NT2/D1 (cell line): ENCODE measurements around the gene ZFX.

Source experiments
- DNase-seq: peaks from one replicate; pipeline ENCODE4 v3.0.0-alpha.2; 2011; ENCODE audit warnings: low read depth, low spot score
- H3K27me3 ChIP-seq: 2 replicates; pipeline ENCODE4 v1.6.0; 2011; ENCODE audit warnings: mild to moderate bottlenecking; ENCODE audit not compliant: insufficient read length, insufficient read depth
- H3K36me3 ChIP-seq: 2 replicates; pipeline ENCODE4 v1.6.1; 2011; ENCODE audit warnings: mild to moderate bottlenecking, low read length, mixed read lengths; ENCODE audit not compliant: insufficient read depth, insufficient read length
- H3K4me1 ChIP-seq: 2 replicates; pipeline ENCODE4 v1.5.1; 2011; ENCODE audit not compliant: insufficient read depth, insufficient read length
- H3K4me3 ChIP-seq: 2 replicates; pipeline ENCODE4 v1.5.1; 2011; ENCODE audit warnings: low read depth; ENCODE audit not compliant: insufficient read length
- H3K9ac ChIP-seq: 2 replicates; pipeline ENCODE4 v1.6.0; 2011; ENCODE audit warnings: low read depth; ENCODE audit not compliant: insufficient read length
- H3K9me3 ChIP-seq: 2 replicates; pipeline ENCODE4 v1.5.1; 2011; ENCODE audit warnings: mild to moderate bottlenecking, low read length; ENCODE audit not compliant: insufficient read depth
- SUZ12 ChIP-seq: IDR thresholded peaks from 2 replicates; pipeline ENCODE4 v1.6.1; 2011; ENCODE audit not compliant: insufficient read length, insufficient read depth; ENCODE audit errors: extremely low read depth
- YY1 ChIP-seq: IDR thresholded peaks from 2 replicates; pipeline ENCODE4 v1.6.1; 2011; ENCODE audit not compliant: insufficient read length, insufficient read depth
- ZNF274 ChIP-seq: IDR thresholded peaks from 2 replicates; pipeline ENCODE4 v1.6.1; 2011; ENCODE audit warnings: mild to moderate bottlenecking, low read depth, low read length

The ZFX gene

DNA sequence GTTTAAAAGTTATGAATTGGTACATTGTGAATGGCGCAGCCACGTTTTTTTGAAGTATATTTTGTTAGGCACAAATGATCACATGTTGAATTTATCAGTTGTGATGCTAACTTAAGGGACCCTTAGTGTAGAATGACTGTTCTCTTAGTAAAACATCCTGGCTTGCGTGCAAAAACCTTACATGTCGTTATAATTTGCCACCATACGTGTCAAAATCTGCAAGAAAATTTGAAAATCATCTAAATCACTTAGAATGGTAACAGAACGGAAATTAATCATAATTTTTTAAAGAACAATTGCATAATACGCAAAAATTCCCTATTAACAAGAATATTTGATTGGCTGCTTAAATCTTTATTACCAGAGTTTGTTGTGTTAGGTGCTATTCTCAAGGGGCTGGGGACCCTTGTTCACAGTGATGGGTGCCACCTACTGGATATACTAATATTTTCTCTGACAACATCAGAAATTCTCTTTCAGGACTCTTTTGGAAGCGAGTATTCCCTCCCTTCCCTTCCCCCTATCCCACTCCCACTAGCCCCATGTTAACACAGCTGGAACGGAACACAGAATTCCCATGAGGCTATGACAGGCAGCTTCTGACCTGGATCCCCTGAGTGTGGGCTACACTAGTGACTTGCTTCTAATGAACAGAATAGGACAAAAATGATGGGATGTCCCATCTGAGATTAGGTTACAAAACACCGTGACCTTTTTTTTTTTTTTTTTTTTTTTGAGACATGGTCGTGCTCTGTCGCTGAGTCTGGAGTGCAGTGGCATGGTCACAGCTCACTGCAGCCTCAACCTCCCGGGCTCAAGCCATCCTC lies 92.5 kb downstream of the ZFX start:
- H3K27me3 ChIP-seq, result no peaks in the 10 kb centered on the region
- TF ChIP-seq SUZ12, result no peak
- TF ChIP-seq ZNF274, result no peak
- TF ChIP-seq YY1, result no peak
- no peaks in the 10 kb centered on the region for H3K4me1 ChIP-seq
- H3K9me3 ChIP-seq, result no peaks in the 10 kb centered on the region
- peak; percentile 9 for DNase-seq
- no peak overlapping the region for H3K9ac ChIP-seq
- no peaks in the 10 kb centered on the region for H3K36me3 ChIP-seq
- no peak overlapping the region for H3K4me3 ChIP-seq

DNA sequence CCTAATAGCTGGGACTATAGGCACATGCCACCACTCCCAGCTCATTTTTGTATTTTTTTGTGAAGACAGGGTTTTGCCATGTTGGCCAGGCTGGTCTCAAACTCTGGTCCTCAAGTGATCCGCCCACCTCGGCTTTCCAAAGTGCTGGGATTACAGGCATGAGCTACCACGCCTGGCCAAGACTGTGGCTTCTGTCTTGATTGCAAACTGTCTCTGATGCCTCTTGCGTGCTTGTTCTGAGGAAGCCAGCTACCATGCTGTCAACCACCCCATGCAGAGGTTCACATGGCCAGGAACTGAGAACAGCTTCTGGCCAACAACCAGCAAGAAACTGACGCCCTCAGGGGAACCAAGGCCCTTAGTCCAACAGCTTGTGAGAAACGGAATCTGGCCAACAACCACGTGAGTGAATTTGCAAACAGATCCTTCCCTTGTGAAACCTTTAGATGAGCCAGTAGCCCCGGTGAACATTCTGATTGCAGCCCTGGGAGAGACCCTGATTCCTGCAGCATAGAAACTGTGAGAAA lies 93.2 kb downstream of the ZFX start:
- no peaks in the 10 kb centered on the region for H3K27me3 ChIP-seq
- H3K9me3 ChIP-seq, result no peaks in the 10 kb centered on the region
- no peaks in the 10 kb centered on the region for H3K4me1 ChIP-seq
- no peak for DNase-seq
- H3K9ac ChIP-seq, result no peak overlapping the region
- no peaks in the 10 kb centered on the region for H3K36me3 ChIP-seq
- no peak overlapping the region for H3K4me3 ChIP-seq
- TF ChIP-seq YY1 (no peak), ZNF274 (no peak), SUZ12 (no peak)

DNA sequence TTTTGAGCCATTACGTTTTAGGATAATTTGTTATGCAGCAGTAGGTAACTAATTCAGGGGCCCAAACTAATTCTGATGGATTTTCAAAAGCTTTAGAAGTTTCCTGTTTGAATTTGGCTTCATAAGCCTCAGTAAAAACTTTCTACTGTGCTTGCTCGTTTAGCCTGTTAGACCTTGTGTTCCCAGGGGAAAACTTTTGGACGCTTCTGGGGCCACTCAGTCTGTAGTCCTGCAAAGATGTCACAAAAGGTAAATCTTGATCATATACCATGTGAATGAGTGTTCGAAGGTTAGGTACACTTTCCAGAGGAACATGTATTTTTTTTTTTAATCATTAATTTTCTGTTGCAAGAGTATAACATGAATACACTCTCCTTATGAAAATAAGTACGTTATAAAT lies 93.7 kb downstream of the ZFX start:
- Histone ChIP-seq H3K9me3 (no peaks in the 10 kb centered on the region), H3K4me1 (no peaks in the 10 kb centered on the region), H3K36me3 (no peaks in the 10 kb centered on the region), H3K27me3 (no peaks in the 10 kb centered on the region), H3K9ac (no peak overlapping the region), H3K4me3 (no peak overlapping the region)
- TF ChIP-seq SUZ12 (no peak), YY1 (no peak), ZNF274 (no peak)
- DNase-seq, result no peak

DNA sequence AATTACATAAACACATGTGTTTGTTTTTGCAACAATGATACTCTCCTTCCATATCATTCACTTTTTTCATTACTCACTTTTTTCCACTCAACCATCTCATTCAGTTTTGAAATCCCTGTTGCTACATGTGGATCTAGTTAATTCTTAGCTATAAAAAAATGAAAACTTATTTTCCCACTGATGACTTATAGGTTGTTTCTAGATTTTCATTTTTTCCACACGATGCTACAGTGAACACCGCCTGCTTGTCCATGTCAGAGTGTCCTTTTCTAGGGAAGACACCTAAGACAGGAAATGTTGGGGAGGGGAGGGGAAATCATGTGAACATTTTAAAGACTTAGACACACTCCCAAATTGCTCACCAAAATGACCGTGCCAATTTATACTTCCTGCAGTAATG lies 94.2 kb downstream of the ZFX start:
- DNase-seq, result no peak
- H3K9ac ChIP-seq, result no peak overlapping the region
- no peaks in the 10 kb centered on the region for H3K27me3 ChIP-seq
- no peaks in the 10 kb centered on the region for H3K4me1 ChIP-seq
- H3K36me3 ChIP-seq, result no peaks in the 10 kb centered on the region
- H3K4me3 ChIP-seq, result no peak overlapping the region
- no peaks in the 10 kb centered on the region for H3K9me3 ChIP-seq
- TF ChIP-seq ZNF274 (no peak), SUZ12 (no peak), YY1 (no peak)

DNA sequence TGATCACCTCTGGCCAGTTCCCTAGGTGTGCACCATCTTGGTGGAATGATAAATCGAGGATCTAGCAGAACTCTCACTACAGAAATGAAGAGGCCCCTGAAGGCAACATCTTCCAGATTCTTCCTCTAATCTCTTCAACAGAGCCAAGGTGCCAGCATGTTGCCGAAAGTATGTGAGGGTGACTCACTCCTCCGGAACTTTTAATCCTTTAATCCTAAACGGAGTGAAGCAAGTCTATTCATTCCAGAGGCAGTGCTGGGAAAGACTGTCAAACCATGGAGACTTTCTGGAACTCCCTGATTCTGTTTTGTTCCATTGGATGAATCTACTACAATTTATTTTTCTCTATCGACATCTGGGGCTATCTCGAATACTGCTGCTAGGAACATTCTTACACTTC lies 95.7 kb downstream of the ZFX start:
- TF ChIP-seq YY1 (no peak), ZNF274 (no peak), SUZ12 (no peak)
- Histone ChIP-seq H3K36me3 (no peaks in the 10 kb centered on the region), H3K9ac (no peak overlapping the region), H3K4me1 (no peaks in the 10 kb centered on the region), H3K27me3 (no peaks in the 10 kb centered on the region), H3K4me3 (no peak overlapping the region), H3K9me3 (no peaks in the 10 kb centered on the region)
- peak; percentile 32 for DNase-seq

DNA sequence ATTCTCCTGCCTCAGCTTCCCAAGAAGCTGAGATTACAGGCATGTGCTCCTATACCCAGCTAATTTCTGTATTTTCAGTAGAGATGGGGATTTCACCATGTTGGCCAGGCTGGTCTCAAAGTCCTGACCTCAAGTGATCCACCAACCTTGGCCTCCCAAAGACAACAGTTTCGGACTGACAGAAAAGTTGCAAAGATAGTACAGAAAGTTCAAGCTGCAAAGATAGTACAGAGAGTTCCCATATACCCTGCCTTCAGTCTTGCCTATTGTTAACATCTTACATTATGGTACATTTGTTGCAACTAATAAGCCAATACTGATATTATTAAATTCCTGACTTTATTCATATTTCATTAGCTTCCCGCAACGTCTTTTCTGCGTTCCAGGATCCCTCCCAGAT lies 98.5 kb downstream of the ZFX start:
- H3K4me3 ChIP-seq, result no peak overlapping the region
- no peaks in the 10 kb centered on the region for H3K9me3 ChIP-seq
- H3K27me3 ChIP-seq, result no peaks in the 10 kb centered on the region
- no peak for DNase-seq
- no peak overlapping the region for H3K9ac ChIP-seq
- no peaks in the 10 kb centered on the region for H3K36me3 ChIP-seq
- no peaks in the 10 kb centered on the region for H3K4me1 ChIP-seq
- no peak for TF ChIP-seq SUZ12
- TF ChIP-seq ZNF274, result no peak
- no peak for TF ChIP-seq YY1

DNA sequence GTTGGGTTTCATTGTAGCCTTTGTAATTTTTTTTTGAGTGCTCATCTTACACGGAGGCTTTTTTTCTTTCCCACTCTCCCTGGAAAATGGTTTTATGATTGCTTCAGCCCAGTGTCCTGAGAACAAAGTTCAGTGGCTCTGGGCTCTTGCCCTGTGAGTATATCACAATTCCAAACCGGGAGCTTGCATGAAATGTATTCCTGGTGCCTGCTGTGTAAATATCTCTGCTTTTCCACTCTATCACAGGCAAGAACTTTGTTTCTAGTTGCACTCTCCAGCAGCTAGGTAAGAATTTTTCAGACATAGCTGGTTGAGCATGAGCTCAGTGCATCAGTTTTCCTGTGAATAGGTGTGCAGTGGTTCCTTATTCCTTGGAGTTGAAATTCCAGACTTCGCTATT lies 103.5 kb downstream of the ZFX start:
- no peak overlapping the region for H3K9ac ChIP-seq
- peaks cover 2% of the 10 kb centered on the region for H3K4me1 ChIP-seq
- no peaks in the 10 kb centered on the region for H3K27me3 ChIP-seq
- no peak for DNase-seq
- H3K9me3 ChIP-seq, result no peaks in the 10 kb centered on the region
- TF ChIP-seq SUZ12 (no peak), ZNF274 (no peak), YY1 (no peak)
- no peak overlapping the region for H3K4me3 ChIP-seq
- H3K36me3 ChIP-seq, result no peaks in the 10 kb centered on the region
